Loucy (cell line): ENCODE results near the gene NOSIP.

ENCODE experiments used
- H2AFZ ChIP-seq: fragments of 200-600 bp; sonication (generic); 2 replicates; pipeline ENCODE4 v1.6.0; 2016; ENCODE audit warnings: antibody characterized with exemption, mild to moderate bottlenecking, low read length, moderate library complexity
- H3F3A ChIP-seq: fragments of 200-600 bp; 2 replicates; pipeline ENCODE4 v1.6.0; 2016; ENCODE audit warnings: antibody characterized with exemption, low read depth, mild to moderate bottlenecking
- H3K27me3 ChIP-seq: fragments of 200-600 bp; sonication (generic); 2 replicates; pipeline ENCODE4 v1.6.1; 2014; ENCODE audit warnings: low read length, mild to moderate bottlenecking; ENCODE audit not compliant: insufficient read depth, poor library complexity, severe bottlenecking
- H3K36me3 ChIP-seq: fragments of 200-600 bp; sonication (generic); 2 replicates; pipeline ENCODE4 v1.6.1; 2016; ENCODE audit warnings: low read length; ENCODE audit not compliant: insufficient read depth
- H3K4me1 ChIP-seq: fragments of 200-600 bp; sonication (generic); 2 replicates; pipeline ENCODE4 v1.5.1; 2014; ENCODE audit warnings: low read length, mild to moderate bottlenecking; ENCODE audit not compliant: insufficient read depth, poor library complexity, severe bottlenecking
- H3K4me2 ChIP-seq: fragments of 200-600 bp; sonication (generic); 2 replicates; pipeline ENCODE4 v1.6.0; 2014; ENCODE audit warnings: antibody characterized with exemption, low read length, low read depth, mild to moderate bottlenecking; ENCODE audit not compliant: poor library complexity, severe bottlenecking
- H3K4me3 ChIP-seq: fragments of 200-600 bp; sonication (generic); 2 replicates; pipeline ENCODE4 v1.5.1; 2014; ENCODE audit warnings: low read length, mild to moderate bottlenecking, mixed read lengths; ENCODE audit not compliant: poor library complexity, severe bottlenecking
- H3K79me2 ChIP-seq: fragments of 200-600 bp; sonication (generic); 2 replicates; pipeline ENCODE4 v1.6.1; 2014; ENCODE audit warnings: low read length; ENCODE audit not compliant: insufficient read depth
- H3K9ac ChIP-seq: fragments of 200-600 bp; sonication (generic); 2 replicates; pipeline ENCODE4 v1.6.0; 2014; ENCODE audit warnings: mild to moderate bottlenecking, low read depth, low read length, moderate library complexity; ENCODE audit not compliant: poor library complexity, severe bottlenecking
- H3K9me2 ChIP-seq: fragments of 200-600 bp; sonication (generic); replicated peaks from 2 replicates; pipeline ENCODE4 v1.6.1; 2016; ENCODE audit warnings: low read depth, low read length, mixed read lengths
- H3K9me3 ChIP-seq: fragments of 200-600 bp; sonication (generic); 2 replicates; pipeline ENCODE4 v1.6.1; 2014; ENCODE audit warnings: mild to moderate bottlenecking, antibody characterized with exemption, low read length, low read depth; ENCODE audit not compliant: insufficient read depth
- H4K20me1 ChIP-seq: fragments of 200-600 bp; sonication (generic); 2 replicates; pipeline ENCODE4 v1.6.0; 2014; ENCODE audit warnings: antibody characterized with exemption, low read length, mild to moderate bottlenecking; ENCODE audit not compliant: insufficient read depth, poor library complexity, severe bottlenecking
- CTCF ChIP-seq: fragments of 200-600 bp; sonication (generic); conservative IDR thresholded peaks from 2 replicates; pipeline ENCODE4 v1.5.1; 2014; ENCODE audit warnings: mild to moderate bottlenecking, antibody characterized with exemption, low read length
- EZH2phosphoT487 ChIP-seq: fragments of 200-600 bp; IDR thresholded peaks from 2 replicates; pipeline ENCODE4 v1.6.1; 2018; ENCODE audit warnings: antibody characterized with exemption, mild to moderate bottlenecking, moderate library complexity, borderline replicate concordance

The NOSIP gene

GRCh38 chr19:49558591-49558990, 21.8 kb downstream of the NOSIP start:
- Histone ChIP-seq H3K4me1 (no peaks in the 10 kb centered on the region), H4K20me1 (peaks cover 7% of the 10 kb centered on the region), H3K9me2 (no peaks in the 10 kb centered on the region), H3K36me3 (peaks cover 46% of the 10 kb centered on the region; the same call in 1 of the 2 replicates), H3K9me3 (no peaks in the 10 kb centered on the region), H3F3A (no peaks in the 10 kb centered on the region), H3K27me3 (no peaks in the 10 kb centered on the region), H3K4me2 (no peak overlapping the region), H3K4me3 (no peak overlapping the region), H3K79me2 (peaks cover 7% of the 10 kb centered on the region; the same call in 1 of the 2 replicates), H2AFZ (no peak overlapping the region), H3K9ac (no peak overlapping the region)
- TF ChIP-seq CTCF (no peak), EZH2phosphoT487 (no peak)

GRCh38 chr19:49557641-49558325, 22.6 kb downstream of the NOSIP start:
- H3K9ac ChIP-seq = no peak overlapping the region
- no peaks in the 10 kb centered on the region for H3K9me2 ChIP-seq
- H3K4me1 ChIP-seq = no peaks in the 10 kb centered on the region
- no peaks in the 10 kb centered on the region for H3K27me3 ChIP-seq
- no peaks in the 10 kb centered on the region for H3K9me3 ChIP-seq
- H2AFZ ChIP-seq = no peak overlapping the region
- H3F3A ChIP-seq = no peaks in the 10 kb centered on the region
- peaks cover 7% of the 10 kb centered on the region for H4K20me1 ChIP-seq
- peaks cover 46% of the 10 kb centered on the region; the same call in 1 of the 2 replicates for H3K36me3 ChIP-seq
- H3K79me2 ChIP-seq = peaks cover 7% of the 10 kb centered on the region; the same call in 1 of the 2 replicates
- no peak overlapping the region for H3K4me3 ChIP-seq
- no peak for TF ChIP-seq EZH2phosphoT487
- H3K4me2 ChIP-seq = no peak overlapping the region

- Histone ChIP-seq H3K36me3 (peaks cover 46% of the 10 kb centered on the region; the same call in 1 of the 2 replicates), H3K4me3 (no peak overlapping the region), H3K27me3 (no peaks in the 10 kb centered on the region), H3K9me2 (no peaks in the 10 kb centered on the region), H3K4me1 (no peaks in the 10 kb centered on the region), H2AFZ (no peak overlapping the region), H3K79me2 (peaks cover 7% of the 10 kb centered on the region; the same call in 1 of the 2 replicates), H3F3A (no peaks in the 10 kb centered on the region), H4K20me1 (peaks cover 7% of the 10 kb centered on the region), H3K9me3 (no peaks in the 10 kb centered on the region), H3K9ac (no peak overlapping the region), H3K4me2 (no peak overlapping the region)
- TF ChIP-seq EZH2phosphoT487 (no peak), CTCF (no peak)
These were observed 23.7 kb downstream of the NOSIP start for GRCh38 chr19:49556412-49557398.
